LoVo (cell line): Measurements from ENCODE around the gene SRP9.
"Not testable (repeated sequence)": the region's sequence is repeated elsewhere in the genome, so short reads cannot be mapped to it uniquely, and the experiment has no call there.

Experiments used
- DNase-seq: peaks from one replicate; pipeline ENCODE4 v3.0.0-alpha.2; 2016; ENCODE audit warnings: low spot score

Gene SRP9

DNA sequence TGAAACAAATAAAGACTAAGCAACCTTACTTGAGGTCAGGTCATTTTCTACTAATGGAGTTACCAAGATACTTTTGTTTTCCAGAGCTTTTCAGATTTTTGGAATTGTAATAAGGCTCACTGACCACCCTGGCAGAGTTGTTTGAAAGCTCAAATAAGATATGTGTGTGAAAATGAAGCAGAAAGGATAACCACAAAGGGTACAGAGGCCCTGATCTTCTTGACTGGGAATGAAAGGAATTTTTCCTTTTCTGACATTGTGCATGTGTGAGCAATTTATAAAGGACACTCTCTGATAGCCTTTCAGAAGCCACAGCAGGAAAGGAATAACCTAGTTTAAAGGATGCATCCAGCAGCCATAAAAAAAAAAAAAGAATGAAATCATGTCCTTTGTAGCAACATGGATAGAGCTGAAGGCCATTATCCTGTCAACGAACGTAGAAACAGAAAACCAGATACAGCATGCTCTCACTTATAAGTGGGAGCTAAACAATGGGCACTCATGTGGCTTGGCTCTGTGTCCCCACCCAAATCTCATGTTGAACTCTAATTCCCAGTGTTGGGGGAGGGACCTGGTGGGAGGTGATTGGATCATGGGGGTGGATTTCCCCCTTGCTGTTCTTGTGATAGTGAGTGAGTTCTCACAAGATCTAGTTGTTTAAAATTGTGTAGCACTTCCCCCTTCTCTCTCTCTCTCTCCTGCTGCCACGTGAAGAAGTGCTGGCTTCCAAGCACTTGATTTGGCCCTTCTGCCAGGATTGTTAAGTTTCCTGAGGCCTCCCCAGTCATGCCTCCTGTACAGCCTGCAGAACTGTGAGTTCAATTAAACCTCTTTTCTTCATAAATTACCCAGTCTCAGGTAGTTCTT is 3.1 kb upstream of the SRP9 start:
- no peak for DNase-seq

DNA sequence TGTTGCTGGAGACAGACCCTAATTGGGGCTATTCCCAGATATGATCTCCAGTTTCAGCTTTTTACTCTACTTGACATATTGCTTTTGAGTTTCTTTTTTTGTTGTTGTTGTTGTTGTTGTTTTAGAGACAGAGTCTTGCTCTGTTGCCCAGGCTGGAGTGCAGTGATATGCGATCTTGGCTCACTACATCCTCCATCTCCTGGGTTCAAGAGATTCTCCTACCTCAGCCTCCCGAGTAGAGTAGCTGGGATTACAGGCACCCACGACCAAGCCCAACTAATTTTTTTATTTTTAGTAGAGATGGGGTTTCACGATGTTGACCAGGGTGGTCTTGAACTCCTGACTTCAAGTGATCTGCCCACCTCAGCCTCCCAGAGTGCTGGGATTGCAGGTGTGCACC is 1.3 kb upstream of the SRP9 start:
- DNase-seq = no peak

DNA sequence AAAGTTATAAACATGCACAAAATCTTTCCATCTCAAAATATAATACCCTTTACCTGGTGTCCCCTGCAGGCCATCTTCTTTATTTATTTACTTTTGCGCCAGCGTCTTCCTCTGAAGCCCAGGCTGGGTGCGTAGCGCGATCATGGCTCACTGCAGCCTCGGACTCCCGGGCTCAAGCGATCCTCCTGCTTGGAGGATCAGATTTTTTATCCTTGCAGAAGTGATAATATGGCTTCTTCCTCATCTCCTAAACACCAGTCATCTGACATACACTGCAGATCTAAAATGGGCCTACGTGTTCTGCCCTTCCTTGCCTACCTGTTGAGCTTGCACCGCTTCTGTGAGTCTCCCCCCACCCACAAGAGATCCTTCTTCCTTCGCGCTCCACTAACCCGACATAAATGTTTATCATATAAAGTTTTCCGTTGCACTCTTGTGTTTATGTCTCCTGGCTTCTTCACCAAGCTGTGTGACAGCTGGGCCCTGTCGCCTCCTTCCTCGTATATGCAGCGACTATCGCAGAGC is 506 bp upstream of the SRP9 start:
- DNase-seq = no peak

DNA sequence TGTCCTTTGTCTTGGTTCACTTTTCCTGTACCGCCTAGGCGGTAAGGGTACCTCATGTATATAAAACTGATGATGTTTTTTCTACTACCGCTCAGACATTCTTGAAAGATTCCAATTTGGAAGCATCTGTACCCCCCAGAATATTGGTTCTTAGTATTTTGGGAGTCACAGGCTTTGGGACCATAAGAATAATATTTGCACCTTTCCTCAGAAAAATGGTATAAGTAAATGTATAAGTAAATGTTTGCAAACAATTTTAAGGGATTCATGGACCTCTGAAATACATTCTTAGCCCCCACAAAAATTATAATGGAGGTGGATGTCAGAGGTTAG is 677 bp downstream of the SRP9 start:
- no peak for DNase-seq

DNA sequence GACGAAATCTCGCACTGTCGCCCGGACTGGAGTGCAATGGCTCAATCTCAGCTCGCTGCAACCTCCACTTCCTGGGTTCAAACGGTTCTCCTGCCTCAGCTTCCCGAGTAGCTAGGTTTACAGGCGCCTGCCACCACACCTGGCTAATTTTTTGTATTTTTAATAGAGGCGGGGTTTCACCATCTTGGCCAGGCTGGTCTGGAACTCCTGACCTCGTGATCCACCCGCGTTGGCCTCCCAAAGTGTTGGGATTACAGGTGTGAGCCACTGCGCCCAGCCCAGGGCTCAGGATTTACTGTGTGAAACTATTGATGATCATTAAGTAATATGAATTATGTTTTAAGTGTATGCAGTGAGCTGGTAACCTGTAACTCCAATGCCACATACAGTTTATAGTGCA is 1.5 kb downstream of the SRP9 start:
- not testable (repeated sequence) for DNase-seq

DNA sequence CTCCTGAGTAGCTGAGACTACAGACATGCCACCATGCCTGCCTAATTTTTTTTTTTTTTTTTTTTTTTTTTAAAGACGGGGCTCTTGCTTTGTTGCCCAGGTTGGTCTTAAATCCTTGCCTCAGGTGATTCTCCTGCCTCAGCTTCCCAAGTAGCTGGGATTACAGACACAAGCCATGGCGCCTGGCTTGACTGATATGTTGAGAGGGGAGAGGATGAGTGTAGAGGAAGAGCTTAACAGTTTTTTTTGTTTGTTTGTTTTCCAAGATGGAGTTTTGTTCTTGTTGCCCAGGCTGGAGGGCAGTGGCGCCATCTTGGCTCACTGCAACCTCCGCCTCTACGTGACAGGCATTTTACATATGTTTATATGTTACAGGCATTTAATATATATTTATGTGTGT is 2.5 kb downstream of the SRP9 start:
- no peak for DNase-seq

DNA sequence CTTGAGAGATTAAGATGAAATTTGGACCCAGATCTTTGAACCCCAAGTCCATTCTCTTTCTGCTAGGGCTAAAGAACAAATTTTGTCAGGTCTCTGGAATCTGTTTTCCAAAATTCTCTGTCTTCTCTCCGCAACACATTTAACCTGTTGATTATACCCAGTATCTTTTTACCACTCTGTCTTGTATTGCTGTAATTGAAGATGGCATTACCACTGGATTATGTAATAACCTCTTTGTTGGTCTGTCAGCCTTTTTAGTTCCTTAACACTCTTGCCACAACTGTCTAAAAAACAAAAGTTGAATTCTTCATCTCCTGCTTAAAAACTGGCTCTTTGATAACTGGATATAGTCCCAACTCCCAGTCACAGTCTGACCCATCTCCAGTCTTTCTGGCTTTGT is 3.0 kb downstream of the SRP9 start:
- DNase-seq = no peak

DNA sequence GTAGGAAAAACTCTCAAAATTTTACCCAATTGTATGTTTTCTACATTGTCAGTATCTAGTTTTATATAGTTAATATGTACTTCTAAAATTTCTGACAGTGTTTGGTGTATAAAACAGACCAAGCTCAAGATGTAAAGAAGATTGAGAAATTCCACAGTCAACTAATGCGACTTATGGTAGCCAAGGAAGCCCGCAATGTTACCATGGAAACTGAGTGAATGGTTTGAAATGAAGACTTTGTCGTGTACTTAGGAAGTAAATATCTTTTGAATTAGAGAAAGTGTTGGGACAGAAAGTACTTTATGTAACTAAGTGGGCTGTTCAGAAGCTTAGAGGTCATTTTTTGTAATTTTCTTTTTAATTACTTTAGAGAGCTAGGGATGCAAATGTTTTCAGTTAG is 11.5 kb downstream of the SRP9 start:
- not testable (repeated sequence) for DNase-seq

DNA sequence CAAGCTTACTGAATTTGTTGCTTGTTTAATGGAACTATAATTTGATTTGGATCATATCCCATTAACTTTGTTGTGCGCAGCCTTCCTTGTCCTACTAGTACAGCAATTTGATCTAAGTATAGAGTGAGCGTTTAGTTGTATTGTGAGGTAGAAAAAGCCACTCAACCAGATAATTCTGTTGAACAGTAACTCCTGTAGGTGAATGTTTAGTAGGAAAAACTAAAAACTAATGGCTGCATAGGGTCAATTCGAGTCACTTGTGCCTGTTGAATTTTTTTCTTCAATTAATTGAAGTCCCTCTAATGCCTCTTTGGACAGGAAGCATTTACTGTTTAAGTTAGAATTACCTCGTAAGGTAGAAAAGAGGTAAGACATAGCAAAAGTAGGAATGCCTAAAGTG is 17.3 kb downstream of the SRP9 start:
- DNase-seq = no peak

DNA sequence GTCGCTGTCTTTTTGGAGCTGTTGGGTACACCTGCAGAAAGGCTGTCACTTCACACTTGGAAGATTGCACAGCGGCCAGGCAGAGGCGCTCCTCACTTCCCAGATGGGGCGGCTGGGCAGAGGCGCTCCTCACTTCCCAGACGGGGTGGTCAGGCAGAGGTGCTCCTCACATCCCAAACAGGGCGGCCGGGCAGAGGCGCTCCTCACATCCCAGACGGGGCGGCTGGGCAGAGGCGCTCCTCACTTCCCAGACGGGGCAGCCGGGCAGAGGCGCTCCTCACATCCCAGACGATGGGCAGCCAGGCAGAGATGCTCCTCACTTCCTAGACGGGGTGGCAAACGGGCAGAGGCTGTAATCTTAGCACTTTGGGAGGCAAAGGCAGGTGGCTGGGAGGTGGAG is 18.5 kb downstream of the SRP9 start:
- DNase-seq = not testable (repeated sequence)

DNA sequence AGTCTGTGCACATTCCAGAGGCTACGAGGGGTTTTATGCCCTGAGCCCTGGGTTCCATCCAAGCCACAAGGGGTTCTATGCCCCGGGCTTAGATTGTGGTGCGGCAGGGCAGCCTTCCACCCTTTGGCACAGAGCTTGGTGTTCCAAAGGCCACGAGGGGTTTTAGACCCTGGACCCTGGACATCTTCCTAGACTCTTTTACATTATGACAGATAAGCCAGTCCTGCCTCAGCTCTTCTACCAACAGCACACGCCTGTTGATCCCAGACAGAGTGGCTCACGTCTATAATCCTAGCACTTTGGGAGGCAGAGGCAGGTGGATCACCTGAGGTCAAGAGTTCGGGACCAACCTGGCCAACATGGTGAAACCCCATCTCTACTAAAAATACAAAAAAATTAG is 23.5 kb downstream of the SRP9 start:
- DNase-seq = not testable (repeated sequence)

DNA sequence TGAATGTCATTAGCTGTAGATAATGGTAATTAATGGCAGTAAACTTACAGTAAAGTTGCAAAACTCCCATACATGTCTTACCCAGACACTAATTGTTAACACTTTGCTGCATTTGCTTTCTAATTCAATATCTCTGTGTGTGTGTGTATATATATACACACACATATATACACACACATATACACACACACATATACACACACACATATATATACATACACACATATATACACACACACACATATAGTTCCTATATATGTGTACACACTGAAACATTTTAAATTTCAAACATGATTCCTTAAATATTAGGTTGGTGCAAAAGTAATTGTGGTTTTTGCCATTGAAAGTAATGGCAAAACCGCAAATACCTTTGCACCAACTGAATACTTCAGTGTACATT is 28.6 kb downstream of the SRP9 start:
- no peak for DNase-seq

DNA sequence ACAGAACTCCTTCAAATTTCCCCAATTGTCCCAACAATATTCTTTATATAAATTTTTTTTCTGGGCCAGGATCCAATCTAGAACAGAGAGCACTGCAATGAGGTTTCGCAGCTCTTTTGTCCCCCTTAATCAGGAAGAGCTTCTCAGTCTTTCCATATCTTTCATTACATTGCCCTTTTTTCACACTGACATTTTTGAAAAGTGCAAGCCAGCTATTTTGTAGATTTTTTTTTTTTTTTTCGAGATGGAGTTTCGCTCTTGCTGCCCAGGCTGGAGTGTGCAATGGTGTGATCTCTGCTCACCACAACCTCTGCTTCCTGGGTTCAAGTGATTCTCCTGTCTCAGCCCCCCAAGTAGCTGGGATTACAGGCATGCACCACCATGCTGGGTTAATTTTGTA is 29.1 kb downstream of the SRP9 start:
- DNase-seq = not testable (repeated sequence)

DNA sequence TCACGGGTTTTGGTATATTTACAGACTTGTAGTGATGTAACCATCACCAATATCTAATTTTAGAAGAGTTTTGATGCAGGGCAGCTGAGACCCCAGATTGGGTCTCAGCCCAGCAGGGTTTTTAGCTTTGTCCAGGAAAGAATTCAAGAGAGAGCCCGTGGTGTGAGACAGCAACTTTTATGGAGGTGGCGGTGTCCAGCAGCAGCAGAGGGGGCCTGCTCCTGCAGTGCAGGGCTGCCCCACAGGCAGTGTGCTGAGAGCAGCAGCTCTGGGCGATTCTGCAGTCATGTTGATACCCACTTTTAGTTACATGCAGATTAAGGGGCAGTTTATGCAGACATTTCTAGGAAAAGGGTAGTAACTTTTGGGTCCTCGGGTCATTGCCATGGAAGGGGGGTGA is 30.5 kb downstream of the SRP9 start:
- DNase-seq = no peak

DNA sequence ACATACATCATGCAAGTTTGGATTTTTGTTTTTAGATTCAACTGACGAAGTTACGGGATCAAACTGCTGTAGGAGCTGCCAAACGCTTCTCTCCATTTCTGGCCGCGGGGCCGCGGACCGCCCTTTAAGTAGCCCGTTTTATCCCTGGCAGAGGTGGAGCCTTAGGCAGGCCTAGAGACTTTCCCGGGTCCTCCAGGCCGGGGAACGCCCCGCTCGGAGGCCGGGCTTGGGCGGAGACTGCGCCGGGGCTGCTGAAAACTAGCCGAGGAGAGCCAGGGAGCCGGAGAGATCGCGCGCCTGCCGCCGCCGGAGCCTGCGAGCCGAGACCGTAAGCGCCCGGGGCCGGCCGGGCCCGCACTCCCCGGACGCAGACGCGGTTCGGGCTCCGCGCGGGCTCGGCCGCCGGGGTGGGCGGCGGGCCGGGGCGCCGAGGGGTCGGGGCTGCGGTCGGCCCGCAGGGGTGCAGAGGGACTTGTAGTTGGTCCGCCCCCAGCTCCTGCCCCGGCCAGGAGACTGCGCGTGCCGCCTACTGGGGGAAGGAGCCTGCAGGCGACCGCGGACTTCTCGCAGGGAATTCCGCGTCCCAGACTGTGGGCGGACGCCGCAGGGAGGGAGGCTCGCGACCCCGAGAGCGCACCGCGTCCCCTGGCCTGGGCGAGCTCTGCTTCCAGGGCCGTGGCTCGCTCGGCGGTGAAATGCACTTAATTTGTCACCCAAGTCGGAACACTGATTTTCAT is 32.4 kb downstream of the SRP9 start, which contains the start of gene EPHX1:
Gene EPHX1 (plus strand): TSS at position 283 of the 737 bp plus-strand sequence. CDS start 18,606 bp downstream, outside the sequence.
- DNase-seq = peak; percentile 85

DNA sequence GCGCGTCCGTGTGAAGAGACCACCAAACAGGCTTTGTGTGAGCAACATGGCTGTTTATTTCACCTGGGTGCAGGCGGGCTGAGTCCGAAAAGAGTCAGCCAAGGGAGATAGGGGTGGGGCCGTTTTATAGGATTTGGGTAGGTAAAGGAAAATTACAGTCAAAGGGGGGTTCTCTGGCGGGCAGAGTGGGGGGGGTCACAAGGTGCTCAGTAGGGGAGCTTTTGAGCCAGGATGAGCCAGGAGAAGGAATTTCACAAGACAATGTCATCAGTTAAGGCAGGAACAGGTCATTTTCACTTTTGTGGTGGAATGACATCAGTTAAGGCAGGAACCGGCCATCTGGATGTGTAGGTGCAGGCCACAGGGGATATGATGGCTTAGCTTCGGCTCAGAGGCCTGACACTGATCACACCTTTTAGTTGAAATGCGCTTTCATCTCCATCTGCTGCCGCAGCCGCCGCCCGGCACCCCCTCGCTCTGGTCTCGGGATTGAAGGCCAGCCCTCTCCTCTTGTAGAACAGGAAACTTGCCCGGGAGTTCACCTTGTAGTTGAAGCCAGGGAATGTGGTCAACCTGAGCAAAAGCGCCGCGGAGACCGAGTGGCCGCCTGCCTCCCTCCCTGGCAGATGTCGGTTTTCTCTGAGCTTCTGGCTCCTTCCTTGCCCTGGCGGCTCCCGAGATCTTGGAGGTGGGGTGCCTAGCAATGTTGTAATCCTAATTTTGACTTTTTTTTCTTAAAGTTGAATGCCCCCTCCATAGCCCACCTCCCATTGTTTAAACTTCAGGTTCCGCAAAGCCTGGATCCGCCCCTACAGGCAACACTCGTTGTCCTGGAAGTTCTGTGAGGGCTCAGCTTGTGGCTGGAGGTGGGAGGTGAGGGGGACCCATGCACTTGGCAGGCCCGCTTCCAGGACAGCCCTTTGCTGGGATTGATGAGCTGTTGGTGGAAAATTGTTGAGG is 33.2 kb downstream of the SRP9 start:
- DNase-seq = peak; percentile 14

DNA sequence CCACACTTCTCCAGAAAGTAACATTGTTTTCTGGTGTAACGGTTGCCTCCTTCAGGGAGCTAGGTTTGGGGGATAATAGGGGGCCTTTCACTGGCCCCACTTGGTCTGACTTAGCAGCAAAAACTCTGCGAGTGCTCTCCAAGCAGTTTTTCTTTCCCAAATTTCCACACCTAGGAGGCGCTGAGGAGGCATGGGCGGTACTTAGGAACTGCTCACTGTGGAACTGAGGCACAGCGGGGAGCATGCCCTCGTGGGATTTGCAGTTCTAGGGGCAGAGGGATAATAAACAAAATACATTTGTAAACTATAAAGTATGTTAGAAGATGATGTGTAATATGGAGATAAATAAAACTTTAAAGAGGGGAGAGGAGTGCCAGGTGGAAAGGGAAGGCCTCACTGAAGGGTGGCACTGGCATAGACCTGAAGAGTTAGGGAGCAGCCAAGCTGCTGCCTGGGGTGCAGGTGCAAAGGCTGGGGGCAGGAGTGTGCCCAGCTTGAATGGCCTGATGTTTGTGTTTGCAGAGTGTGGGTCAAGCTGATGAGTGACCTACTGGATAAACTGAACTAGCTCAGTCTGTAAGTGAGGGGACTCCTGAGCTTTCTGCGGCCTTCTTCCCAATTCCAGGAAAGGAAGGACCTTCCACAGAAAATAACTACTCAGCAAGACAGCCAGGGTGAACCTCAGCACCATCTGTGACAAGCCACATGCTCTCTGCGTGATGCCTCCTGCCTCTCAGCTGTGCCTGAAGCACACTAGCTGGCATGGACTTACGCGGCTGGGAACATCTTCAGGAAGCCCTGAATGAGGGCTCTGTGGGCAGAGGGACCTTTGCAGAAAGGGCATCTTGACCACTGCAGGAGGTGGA is 34.2 kb downstream of the SRP9 start:
- DNase-seq = no peak

DNA sequence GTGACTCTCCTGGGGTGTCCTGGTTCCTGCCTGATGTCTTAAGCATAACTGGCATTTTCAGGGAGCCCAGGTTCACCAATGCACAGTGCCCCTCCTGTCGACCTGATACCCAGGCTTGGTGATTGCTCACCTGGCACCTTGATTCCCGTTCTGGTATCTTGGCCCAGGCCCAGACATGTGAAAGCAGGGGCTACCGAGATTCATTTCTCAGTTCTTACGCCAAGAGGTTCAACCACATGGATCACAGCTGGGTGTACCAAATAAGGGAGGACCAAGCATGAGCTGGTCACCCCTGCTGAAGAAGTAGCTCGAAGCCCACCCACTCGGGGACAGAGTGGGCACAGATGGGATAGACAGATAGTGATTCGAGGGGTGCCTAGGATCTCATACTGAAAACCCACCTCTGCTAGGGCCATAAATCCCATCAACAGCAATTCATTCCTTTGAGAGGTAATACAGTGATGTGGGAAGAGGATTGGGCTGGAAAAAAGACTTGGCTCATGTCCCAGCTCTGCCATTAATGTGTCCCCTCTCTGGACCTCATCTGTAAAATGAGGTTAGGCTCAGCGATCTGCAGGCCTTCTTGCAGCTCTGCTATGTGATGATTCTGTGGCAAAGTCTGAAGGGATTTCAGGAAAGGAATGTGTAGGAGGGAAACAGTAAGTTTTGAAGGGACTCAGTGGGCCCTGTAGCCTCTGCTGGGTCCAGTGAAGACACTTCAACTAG is 35.0 kb downstream of the SRP9 start:
- no peak for DNase-seq

DNA sequence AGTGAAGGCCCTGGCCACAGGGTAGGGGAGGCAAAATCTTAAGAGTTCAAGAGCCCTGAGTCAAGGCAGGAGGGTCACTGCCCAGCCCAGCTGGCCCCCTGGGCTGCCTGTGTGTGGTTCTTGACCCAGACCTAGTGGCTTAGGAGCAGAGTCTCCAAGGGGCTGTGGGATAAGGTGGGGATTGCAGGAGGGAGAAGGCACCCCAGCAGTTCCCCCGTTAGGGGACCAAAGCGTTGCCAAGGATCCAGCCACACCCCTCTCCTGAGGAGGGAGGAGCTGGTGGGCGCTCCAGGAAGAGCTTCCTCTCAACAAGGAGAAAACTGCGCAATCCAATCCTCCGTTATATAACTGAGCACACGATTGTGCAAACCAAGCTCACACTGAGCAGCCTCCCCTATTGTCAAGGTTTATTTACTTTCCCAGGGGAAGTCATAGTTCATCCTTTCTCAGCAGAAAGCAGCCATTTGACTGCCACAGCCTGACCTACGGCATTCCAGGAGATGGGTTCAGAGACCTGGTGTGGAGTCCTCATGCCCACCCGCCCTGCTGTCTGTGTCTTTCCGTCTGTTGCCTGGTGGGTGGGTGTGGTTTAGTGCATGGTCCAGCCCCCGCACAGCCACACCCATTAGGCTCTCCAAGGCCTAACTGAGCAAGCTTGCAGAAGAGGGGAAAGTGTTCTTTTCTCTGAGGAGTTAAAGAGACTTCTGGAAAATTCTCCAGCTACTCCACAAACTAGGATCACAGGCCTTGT is 35.8 kb downstream of the SRP9 start:
- no peak for DNase-seq

DNA sequence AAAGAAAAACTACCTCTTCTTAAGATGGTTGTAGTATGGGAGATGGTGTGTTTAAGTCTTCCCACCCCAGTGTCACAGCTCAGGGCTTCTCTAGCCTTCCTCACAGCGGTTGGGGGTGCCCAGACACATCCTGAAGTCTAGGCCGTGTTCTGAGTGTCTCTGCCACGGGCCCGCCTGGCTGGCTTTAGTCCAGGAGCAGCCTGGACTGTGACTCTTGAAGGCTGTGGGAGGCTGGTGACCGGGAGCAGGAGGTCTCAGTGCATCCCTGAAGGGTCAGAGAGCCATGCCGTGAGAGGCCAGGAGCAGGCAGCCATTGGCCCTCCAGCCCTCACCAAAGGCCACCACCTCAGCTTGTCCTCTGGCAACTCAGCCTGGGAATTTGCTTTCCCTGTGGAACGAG is 36.8 kb downstream of the SRP9 start:
- no peak for DNase-seq
